Subcutaneous adipose tissue (tissue), 4 donors: Measurements from ENCODE around the gene LRRK1. TPM values are rescaled to one million over a fixed set of nuclear protein-coding genes. Genes with fewer than 3 reads are reported as not detected.

Experiments
- total RNA-seq, 4 donors: library from RNA; depleted of rRNA; stranded (reverse); fragments of >200 nt; gene quantifications; one replicate each; pipeline ENCODE4 v1.1.0, GENCODE V29; 2016
- TF ChIP-seq, protein P1 (sequence below): fragments of 450-650 bp; IDR thresholded peaks from one replicate; pipeline ENCODE4 v1.5.1; 2016; ENCODE audit warnings: low read depth, mild to moderate bottlenecking, control low read depth, antibody characterized with exemption, moderate library complexity

The LRRK1 gene
- total RNA-seq, 4 donors from 2014 or later, result 9.6 to 21.6 (median 17.3) TPM

GRCh38 chr15:100952566-100952965 is 33.4 kb downstream of the LRRK1 start:
- TF ChIP-seq, protein P1, sequence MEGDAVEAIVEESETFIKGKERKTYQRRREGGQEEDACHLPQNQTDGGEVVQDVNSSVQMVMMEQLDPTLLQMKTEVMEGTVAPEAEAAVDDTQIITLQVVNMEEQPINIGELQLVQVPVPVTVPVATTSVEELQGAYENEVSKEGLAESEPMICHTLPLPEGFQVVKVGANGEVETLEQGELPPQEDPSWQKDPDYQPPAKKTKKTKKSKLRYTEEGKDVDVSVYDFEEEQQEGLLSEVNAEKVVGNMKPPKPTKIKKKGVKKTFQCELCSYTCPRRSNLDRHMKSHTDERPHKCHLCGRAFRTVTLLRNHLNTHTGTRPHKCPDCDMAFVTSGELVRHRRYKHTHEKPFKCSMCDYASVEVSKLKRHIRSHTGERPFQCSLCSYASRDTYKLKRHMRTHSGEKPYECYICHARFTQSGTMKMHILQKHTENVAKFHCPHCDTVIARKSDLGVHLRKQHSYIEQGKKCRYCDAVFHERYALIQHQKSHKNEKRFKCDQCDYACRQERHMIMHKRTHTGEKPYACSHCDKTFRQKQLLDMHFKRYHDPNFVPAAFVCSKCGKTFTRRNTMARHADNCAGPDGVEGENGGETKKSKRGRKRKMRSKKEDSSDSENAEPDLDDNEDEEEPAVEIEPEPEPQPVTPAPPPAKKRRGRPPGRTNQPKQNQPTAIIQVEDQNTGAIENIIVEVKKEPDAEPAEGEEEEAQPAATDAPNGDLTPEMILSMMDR, result no peak

- TF ChIP-seq, protein P1, result no peak
These were observed 39.3 kb downstream of the LRRK1 start for GRCh38 chr15:100958326-100959065.

- TF ChIP-seq, protein P1, result no peak
These were observed 40.2 kb downstream of the LRRK1 start for GRCh38 chr15:100959066-100960050.

DNA sequence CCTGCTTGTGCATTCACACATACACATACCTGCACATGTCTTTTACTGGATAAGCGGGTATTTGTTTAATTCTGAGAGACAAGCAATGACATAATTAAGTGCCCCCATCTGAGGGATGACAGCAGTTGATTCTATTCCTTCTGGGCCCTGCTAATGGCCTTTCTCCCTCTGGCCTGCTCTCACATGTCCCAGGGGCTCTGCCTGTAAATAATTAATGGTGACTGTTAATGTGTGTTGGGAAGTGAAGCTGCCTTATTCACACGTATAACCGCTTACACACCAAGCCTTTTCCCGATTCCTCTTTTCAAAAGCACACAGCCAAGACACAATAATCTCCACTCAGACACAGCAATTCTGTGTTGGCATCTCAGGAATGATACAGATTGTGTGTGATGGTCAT is 47.8 kb downstream of the LRRK1 start:
- TF ChIP-seq, protein P1, result no peak

GRCh38 chr15:100968050-100968966 is 49.2 kb downstream of the LRRK1 start:
- TF ChIP-seq, protein P1, result no peak

- TF ChIP-seq, protein P1, result no peak
These were observed 53.8 kb downstream of the LRRK1 start for GRCh38 chr15:100972975-100973350.
